PFSK-1 (cell line): ENCODE measurements around the gene ZNF408.

Experiments
- FOXP2 ChIP-seq: optimal IDR thresholded peaks from 2 replicates; pipeline ENCODE3; 2011; ENCODE audit warnings: borderline replicate concordance, control low read depth, inconsistent platforms; ENCODE audit not compliant: insufficient read depth; ENCODE audit errors: extremely low read length, extremely low read depth
- POLR2AphosphoS5 ChIP-seq: IDR thresholded peaks from 2 replicates; pipeline ENCODE4 v1.6.1; 2012; ENCODE audit warnings: low read depth, mild to moderate bottlenecking, control low read depth, low read length, moderate library complexity
- SIN3A ChIP-seq: IDR thresholded peaks from 2 replicates; pipeline ENCODE4 v1.6.1; 2012; ENCODE audit warnings: mild to moderate bottlenecking, low read length, moderate library complexity, borderline replicate concordance; ENCODE audit not compliant: insufficient read depth
- TAF1 ChIP-seq: IDR thresholded peaks from 2 replicates; pipeline ENCODE4 v1.6.1; 2012; ENCODE audit warnings: low read length, control low read depth, borderline replicate concordance; ENCODE audit not compliant: insufficient read depth
- TF ChIP-seq, protein P1 (sequence below), 2 experiments: IDR thresholded peaks; 2 replicates each; pipeline versions ENCODE4 v1.6.1 to v1.8.0; 2011 to 2012; ENCODE audit warnings: low read depth in 2 of 2, low read length in 2 of 2, control low read depth in 1 of 2, inconsistent platforms in 1 of 2, mild to moderate bottlenecking in 1 of 2, moderate library complexity in 1 of 2; ENCODE audit not compliant: insufficient read depth in 1 of 2

Gene ZNF408

DNA sequence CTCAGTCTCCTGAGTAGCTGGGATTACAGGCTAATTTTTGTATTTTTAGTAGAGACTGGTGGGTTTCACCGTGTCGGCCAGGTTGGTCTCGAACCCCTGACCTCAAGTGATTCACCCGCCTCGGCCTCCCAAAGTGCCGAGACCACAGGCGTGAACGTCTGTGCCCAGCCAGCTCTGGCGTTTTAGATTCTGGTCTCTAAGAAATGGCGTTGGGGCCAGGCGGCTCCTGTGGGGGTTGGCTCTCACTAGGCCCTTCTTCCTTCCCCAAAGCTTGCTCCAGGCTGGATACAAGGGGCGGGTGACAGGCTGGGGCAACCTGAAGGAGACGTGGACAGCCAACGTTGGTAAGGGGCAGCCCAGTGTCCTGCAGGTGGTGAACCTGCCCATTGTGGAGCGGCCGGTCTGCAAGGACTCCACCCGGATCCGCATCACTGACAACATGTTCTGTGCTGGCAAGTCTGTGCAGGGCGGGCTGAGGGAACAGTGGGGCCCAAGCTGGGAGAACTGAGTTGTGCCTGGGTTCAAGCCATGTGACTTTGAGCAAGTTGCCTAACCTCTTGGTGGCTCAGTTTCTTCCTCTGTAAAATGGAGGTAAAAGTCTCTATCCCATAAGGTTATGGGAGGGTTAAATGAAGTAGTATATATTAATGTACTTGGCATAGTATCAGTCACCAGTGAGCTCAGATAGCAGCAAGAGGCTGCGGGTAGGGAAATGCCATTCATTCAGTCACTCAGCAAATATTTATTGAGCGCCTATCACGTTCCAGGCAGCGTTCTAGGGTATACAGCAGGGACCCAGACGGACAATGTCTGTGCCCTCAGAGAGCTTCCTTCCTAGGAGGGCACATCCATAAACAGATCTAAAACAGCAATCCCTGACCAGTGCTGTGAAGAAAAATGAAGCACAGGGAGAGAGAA lies 28.5 kb downstream of the ZNF408 start:
- TF ChIP-seq, protein P1, sequence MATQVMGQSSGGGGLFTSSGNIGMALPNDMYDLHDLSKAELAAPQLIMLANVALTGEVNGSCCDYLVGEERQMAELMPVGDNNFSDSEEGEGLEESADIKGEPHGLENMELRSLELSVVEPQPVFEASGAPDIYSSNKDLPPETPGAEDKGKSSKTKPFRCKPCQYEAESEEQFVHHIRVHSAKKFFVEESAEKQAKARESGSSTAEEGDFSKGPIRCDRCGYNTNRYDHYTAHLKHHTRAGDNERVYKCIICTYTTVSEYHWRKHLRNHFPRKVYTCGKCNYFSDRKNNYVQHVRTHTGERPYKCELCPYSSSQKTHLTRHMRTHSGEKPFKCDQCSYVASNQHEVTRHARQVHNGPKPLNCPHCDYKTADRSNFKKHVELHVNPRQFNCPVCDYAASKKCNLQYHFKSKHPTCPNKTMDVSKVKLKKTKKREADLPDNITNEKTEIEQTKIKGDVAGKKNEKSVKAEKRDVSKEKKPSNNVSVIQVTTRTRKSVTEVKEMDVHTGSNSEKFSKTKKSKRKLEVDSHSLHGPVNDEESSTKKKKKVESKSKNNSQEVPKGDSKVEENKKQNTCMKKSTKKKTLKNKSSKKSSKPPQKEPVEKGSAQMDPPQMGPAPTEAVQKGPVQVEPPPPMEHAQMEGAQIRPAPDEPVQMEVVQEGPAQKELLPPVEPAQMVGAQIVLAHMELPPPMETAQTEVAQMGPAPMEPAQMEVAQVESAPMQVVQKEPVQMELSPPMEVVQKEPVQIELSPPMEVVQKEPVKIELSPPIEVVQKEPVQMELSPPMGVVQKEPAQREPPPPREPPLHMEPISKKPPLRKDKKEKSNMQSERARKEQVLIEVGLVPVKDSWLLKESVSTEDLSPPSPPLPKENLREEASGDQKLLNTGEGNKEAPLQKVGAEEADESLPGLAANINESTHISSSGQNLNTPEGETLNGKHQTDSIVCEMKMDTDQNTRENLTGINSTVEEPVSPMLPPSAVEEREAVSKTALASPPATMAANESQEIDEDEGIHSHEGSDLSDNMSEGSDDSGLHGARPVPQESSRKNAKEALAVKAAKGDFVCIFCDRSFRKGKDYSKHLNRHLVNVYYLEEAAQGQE (IDR thresholded peaks at IDR 0.05; ENCODE audit: insufficient read depth in 1 of 2, low read depth in 2 of 2, low read length in 2 of 2): no peak
- TF ChIP-seq TAF1 (no peak), POLR2AphosphoS5 (no peak), SIN3A (no peak), FOXP2 (no peak)

DNA sequence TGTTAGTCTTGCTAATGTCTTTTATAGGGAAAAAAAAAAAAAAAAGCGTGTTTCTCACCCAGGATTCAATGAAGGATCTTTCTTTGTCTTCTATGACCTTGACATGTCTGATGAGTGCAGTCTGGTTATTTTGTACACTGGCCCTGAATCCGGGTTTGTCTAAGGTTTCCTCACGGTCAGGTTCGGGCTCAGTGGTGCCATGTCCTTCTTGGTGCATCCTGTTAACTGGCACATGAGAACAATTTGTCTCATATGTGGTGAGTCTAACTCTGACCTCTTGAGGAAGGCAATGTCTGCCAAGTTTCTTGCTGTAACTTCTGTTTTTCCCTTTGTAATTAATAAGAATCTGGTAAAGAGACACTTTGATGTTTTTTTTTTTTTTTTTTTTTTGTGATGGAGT lies 30.7 kb downstream of the ZNF408 start:
- TF ChIP-seq POLR2AphosphoS5: no peak
- TF ChIP-seq SIN3A: no peak
- TF ChIP-seq, protein P1 (IDR thresholded peaks at IDR 0.05; ENCODE audit: insufficient read depth in 1 of 2, low read depth in 2 of 2, low read length in 2 of 2): no peak
- TF ChIP-seq TAF1: no peak
- TF ChIP-seq FOXP2: no peak

DNA sequence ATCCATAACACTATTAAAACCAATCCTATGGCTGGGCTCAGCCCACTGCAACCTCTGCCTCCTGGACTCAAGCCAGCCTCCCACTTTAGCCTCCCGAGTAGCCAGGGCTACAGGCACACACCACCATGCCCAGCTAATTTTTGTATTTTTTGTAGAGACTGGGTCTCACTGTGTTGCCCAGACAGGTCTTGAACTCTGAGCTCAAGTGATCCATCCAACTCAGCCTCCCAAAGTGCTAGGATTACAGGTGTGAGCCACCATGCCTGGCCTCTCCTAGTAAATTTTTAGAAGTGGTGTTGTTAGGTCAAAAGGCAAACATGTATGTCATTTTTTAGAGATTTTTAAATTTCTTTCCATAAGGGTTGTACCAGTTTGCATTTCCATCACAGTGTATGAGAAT lies 32.4 kb downstream of the ZNF408 start:
- TF ChIP-seq TAF1 (no peak), POLR2AphosphoS5 (no peak), SIN3A (no peak), FOXP2 (no peak)
- TF ChIP-seq, protein P1 (IDR thresholded peaks at IDR 0.05; ENCODE audit: insufficient read depth in 1 of 2, low read depth in 2 of 2, low read length in 2 of 2): no peak

DNA sequence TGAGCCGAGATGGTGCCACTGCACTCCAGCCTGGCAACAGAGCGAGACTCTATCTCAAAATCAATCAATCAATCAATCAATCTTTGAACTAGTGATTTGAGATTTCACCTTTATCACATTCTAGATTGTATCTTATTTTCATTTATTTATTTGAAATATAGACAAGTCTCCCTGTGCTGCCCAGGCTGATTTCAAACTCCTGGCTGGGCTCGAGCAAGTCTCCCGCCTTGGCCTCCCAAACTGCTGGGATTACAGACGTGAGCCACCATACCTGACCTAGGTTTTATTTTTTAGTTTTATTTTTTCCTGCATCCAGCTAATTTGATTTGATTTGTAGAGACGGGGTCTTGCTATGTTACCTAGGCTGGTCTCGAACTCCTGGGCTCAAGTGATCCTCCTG lies 35.3 kb downstream of the ZNF408 start:
- TF ChIP-seq TAF1 (no peak), POLR2AphosphoS5 (no peak), FOXP2 (no peak), SIN3A (no peak)
- TF ChIP-seq, protein P1 (IDR thresholded peaks at IDR 0.05; ENCODE audit: insufficient read depth in 1 of 2, low read depth in 2 of 2, low read length in 2 of 2): no peak
